Vagina (tissue), 2 donors: Measurements from ENCODE around the gene PHF13. TPM values are rescaled to one million over a fixed set of nuclear protein-coding genes. Genes with fewer than 3 reads are reported as not detected.
"Not testable (repeated sequence)": the region's sequence is repeated elsewhere in the genome, so short reads cannot be mapped to it uniquely, and the experiment has no call there.

ENCODE experiments used
- DNase-seq, 2 donors: peaks; one replicate each; pipeline ENCODE4 v3.0.0-alpha.2; 2017; ENCODE audit errors: extremely low spot score in 2 of 2
- H3K27ac ChIP-seq: fragments of 200-600 bp; sonication (generic); one replicate; pipeline ENCODE4 v1.5.1; 2019
- H3K27me3 ChIP-seq: fragments of 200-600 bp; sonication (generic); one replicate; pipeline ENCODE4 v1.5.1; 2019
- H3K36me3 ChIP-seq, 2 donors: fragments of 200-600 bp; sonication (generic); one replicate each; pipeline ENCODE4 v1.5.1; 2017 to 2019
- H3K4me1 ChIP-seq: fragments of 200-600 bp; sonication (generic); one replicate; pipeline ENCODE4 v1.5.1; 2019
- H3K4me3 ChIP-seq, 2 donors: fragments of 200-600 bp; sonication (generic); 1 replicate in 1 of 2; 2 replicates in 1 of 2; pipeline ENCODE4 v1.5.1; 2016 to 2019
- H3K9me3 ChIP-seq: fragments of 200-600 bp; sonication (generic); one replicate; pipeline ENCODE4 v1.5.1; 2019
- CTCF ChIP-seq, 3 experiments: fragments of 450-650 bp in 2 of 3; fragments of 200-600 bp in 1 of 3; sonication (generic) in 1 of 3; IDR thresholded peaks; one replicate each; pipeline ENCODE4 v1.5.1; 2017 to 2019; ENCODE audit warnings: antibody characterized with exemption in 3 of 3, mild to moderate bottlenecking in 2 of 3, moderate library complexity in 2 of 3
- POLR2A ChIP-seq, 2 donors: fragments of 450-650 bp; IDR thresholded peaks; one replicate each; pipeline ENCODE4 v1.6.1; 2017; ENCODE audit warnings: antibody characterized with exemption in 2 of 2, mild to moderate bottlenecking in 2 of 2, moderate library complexity in 2 of 2
- POLR2AphosphoS5 ChIP-seq, 2 donors: sonication (generic); formaldehyde crosslinking; IDR thresholded peaks; one replicate each; pipeline ENCODE4 v1.9.0; 2017; ENCODE audit warnings: antibody characterized with exemption in 2 of 2, mild to moderate bottlenecking in 2 of 2, low read depth in 1 of 2; ENCODE audit not compliant: insufficient read depth in 1 of 2
- intact Hi-C: fragments of 100-400 bp; cut with DNase I; formaldehyde crosslinking; loops from one replicate; pipeline ENCODE4 v1.15.1; 2023
- total RNA-seq: library from RNA; depleted of rRNA; stranded (reverse); fragments of >200 nt; gene quantifications from one replicate; pipeline ENCODE4 v1.2.3, GENCODE V29; 2016

The PHF13 gene
- total RNA-seq, 1 donor from 2014 or later: 21.6 TPM

- Histone ChIP-seq H3K27me3 (no peaks in the 10 kb centered on the region), H3K4me3 (no peak overlapping the region), H3K36me3 (peaks cover 0 to 64% of the 10 kb centered on the region in 2 donors), H3K9me3 (no peaks in the 10 kb centered on the region), H3K27ac (peak overlapping the region; percentile 98), H3K4me1 (peaks cover 62% of the 10 kb centered on the region)
- TF ChIP-seq POLR2A (IDR thresholded peaks at IDR 0.05) (no peak), CTCF (IDR thresholded peaks at IDR 0.05) (no peak), POLR2AphosphoS5 (IDR thresholded peaks at IDR 0.05; ENCODE audit: insufficient read depth in 1 of 2, low read depth in 1 of 2) (no peak)
- no peak for DNase-seq
- intact Hi-C loops: no loop called here
Observed at GRCh38 chr1:6597777-6598131, 15.8 kb upstream of the PHF13 start.

DNA sequence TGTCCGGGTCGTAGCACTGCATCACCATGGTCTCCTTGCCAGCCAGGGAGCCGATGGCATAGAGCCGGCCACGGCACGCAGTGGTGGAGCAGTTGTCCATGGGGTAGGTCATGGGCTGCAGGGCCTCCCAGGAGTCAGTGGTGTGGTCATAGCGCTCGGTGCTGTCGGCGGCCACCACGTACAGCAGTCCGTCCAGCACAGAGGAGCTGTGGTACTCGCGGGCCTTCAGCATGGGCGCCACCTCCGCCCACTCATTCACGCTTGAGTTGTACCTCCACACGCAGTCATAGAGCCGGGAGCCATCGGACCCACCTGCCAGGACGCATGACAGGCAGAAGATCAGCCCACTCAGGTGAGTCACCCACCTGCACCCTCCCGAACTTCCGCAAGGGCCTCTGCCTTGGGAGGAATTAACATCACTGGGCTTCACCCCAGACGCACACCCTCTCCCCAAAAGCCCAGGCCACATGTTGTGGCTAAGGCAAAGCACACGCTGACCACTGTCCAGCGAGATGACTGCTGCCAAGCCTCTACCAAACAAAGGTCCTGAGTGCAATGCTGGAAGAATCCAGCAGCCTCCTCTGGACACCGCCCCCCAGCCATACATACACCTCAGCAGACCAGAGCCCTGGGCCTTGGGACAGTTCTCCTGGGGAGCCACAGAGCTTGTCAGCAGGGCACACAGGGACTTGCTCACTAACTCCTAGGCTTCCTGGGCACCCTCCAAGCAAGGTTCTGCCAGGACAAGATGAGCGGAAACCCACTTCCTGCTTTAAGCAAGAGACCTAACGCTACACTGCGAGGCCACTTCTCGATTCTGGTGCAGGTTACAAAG lies 14.2 kb upstream of the PHF13 start:
- Histone ChIP-seq H3K4me3 (peak overlapping the region; percentile 59 to 74), H3K9me3 (no peaks in the 10 kb centered on the region), H3K36me3 (peaks cover 0 to 48% of the 10 kb centered on the region in 2 donors), H3K4me1 (peaks cover 67% of the 10 kb centered on the region), H3K27ac (peak overlapping the region; percentile 98), H3K27me3 (no peaks in the 10 kb centered on the region)
- TF ChIP-seq POLR2AphosphoS5 (IDR thresholded peaks at IDR 0.05; ENCODE audit: insufficient read depth in 1 of 2, low read depth in 1 of 2): no peak
- no peak for TF ChIP-seq CTCF (IDR thresholded peaks at IDR 0.05)
- no peak for TF ChIP-seq POLR2A (IDR thresholded peaks at IDR 0.05)
- DNase-seq: no peak
- intact Hi-C loops: no loop called here

GRCh38 chr1:6599991-6600390 lies 13.5 kb upstream of the PHF13 start:
- not testable (repeated sequence) for DNase-seq, H3K27me3 ChIP-seq, H3K9me3 ChIP-seq
- peak overlapping the region; percentile 98 for H3K27ac ChIP-seq
- peaks cover 0 to 42% of the 10 kb centered on the region in 2 donors for H3K36me3 ChIP-seq
- peak overlapping the region; percentile 59 to 74 for H3K4me3 ChIP-seq
- peaks cover 72% of the 10 kb centered on the region for H3K4me1 ChIP-seq
- intact Hi-C loops: loop anchor here (5.0 kb wide), 1 partner anchor 37 kb away; no protein-coding TSS in a partner anchor

GRCh38 chr1:6600410-6601048 lies 13.0 kb upstream of the PHF13 start:
- peak overlapping the region; percentile 59 to 74 for H3K4me3 ChIP-seq
- no peaks in the 10 kb centered on the region for H3K9me3 ChIP-seq
- H3K27me3 ChIP-seq: no peaks in the 10 kb centered on the region
- no peak for DNase-seq
- H3K27ac ChIP-seq: peak overlapping the region; percentile 98
- intact Hi-C loops: loop anchor here (5.0 kb wide), 1 partner anchor 37 kb away; no protein-coding TSS in a partner anchor
- peaks cover 0 to 36% of the 10 kb centered on the region in 2 donors for H3K36me3 ChIP-seq
- TF ChIP-seq CTCF (IDR thresholded peaks at IDR 0.05): no peak
- no peak for TF ChIP-seq POLR2AphosphoS5 (IDR thresholded peaks at IDR 0.05; ENCODE audit: insufficient read depth in 1 of 2, low read depth in 1 of 2)
- no peak for TF ChIP-seq POLR2A (IDR thresholded peaks at IDR 0.05)
- H3K4me1 ChIP-seq: peaks cover 72% of the 10 kb centered on the region

DNA sequence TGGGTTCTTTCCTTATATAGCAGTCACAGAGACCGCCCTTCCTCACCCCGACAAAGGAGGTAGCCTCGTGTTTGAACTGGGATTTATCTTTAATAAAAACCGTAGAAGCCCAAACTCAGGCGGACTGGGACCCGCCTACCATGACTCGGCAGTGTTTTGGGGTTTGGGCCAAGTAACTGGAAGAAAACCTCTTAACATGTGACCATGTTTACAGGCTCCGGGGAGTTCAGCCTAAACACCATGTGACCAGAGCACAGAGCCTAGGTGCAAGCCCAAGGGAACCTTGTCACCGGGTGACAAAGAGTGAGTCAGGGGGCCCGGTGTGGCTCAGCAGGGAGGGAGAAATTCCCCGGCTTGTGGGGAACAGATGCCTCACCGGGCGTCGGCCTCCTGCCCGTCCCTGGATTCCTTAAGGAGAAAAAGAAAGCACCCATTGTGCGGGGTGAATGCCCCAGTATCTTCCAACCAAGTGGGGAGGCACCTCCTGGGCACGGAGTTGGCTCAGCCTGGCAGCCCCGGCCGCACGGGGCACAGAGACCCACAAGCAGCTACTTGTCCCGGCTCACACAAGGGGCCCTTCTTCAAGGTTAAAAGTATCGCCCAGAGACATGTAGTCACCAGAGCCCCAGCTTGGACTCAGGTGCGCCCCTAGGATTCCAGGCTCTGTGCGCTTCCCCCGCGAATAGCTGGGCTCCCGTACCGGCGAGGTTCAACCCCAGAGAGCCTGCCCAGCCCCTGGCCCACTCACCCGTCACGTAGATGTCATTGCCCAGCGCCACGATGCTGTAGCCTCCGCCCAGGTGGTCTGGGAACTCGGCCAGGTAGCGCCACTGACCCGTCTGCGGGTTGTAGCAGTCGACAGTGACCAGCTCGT lies 12.2 kb upstream of the PHF13 start:
- intact Hi-C loops: loop anchor here (5.0 kb wide), 1 partner anchor 36 kb away; no protein-coding TSS in a partner anchor
- Histone ChIP-seq H3K9me3 (no peaks in the 10 kb centered on the region), H3K27me3 (no peaks in the 10 kb centered on the region), H3K4me3 (peak overlapping the region; percentile 59 to 74), H3K4me1 (peaks cover 67% of the 10 kb centered on the region), H3K36me3 (peaks cover 0 to 29% of the 10 kb centered on the region in 2 donors), H3K27ac (peak overlapping the region; percentile 98)
- TF ChIP-seq CTCF (IDR thresholded peaks at IDR 0.05) (no peak), POLR2AphosphoS5 (IDR thresholded peaks at IDR 0.05; ENCODE audit: insufficient read depth in 1 of 2, low read depth in 1 of 2) (peak; percentile 92 to 100), POLR2A (IDR thresholded peaks at IDR 0.05) (peak in 1 of 2 donors; percentile 53)
- peak; percentile 96 to 99 for DNase-seq
